HFFc6 (cell line): Measurements from ENCODE around the gene PTPRM. TPM values are rescaled to one million over a fixed set of nuclear protein-coding genes. Genes with fewer than 3 reads are reported as not detected.
A peak's percentile ranks its signal among the peaks of the same experiment; 100 is the strongest.

ENCODE experiments used
- DNase-seq: peaks from one replicate; pipeline ENCODE4 v3.0.0-alpha.2; 2018
- H3K27ac Mint-ChIP-seq: 2 replicates; pipeline ENCODE4 v1.8.0; 2020; ENCODE audit warnings: mild to moderate bottlenecking, mixed read lengths
- H3K27me3 Mint-ChIP-seq: 2 replicates; pipeline ENCODE4 v1.8.0; 2021; ENCODE audit warnings: mild to moderate bottlenecking, moderate library complexity, mixed read lengths; ENCODE audit not compliant: insufficient read depth
- H3K36me3 Mint-ChIP-seq: 2 replicates; pipeline ENCODE4 v1.8.0; 2021; ENCODE audit warnings: low read depth, mixed read lengths
- H3K4me1 Mint-ChIP-seq: 2 replicates; pipeline ENCODE4 v1.8.0; 2020; ENCODE audit warnings: low read depth, mixed read lengths
- H3K4me3 Mint-ChIP-seq: 2 replicates; pipeline ENCODE4 v1.8.0; 2020; ENCODE audit warnings: mild to moderate bottlenecking, moderate library complexity, mixed read lengths
- H3K9me3 Mint-ChIP-seq: 2 replicates; pipeline ENCODE4 v1.8.0; 2020; ENCODE audit warnings: mild to moderate bottlenecking, mixed read lengths
- CTCF ChIP-seq: fragments of 200-600 bp; sonication (generic); IDR thresholded peaks from 2 replicates; pipeline ENCODE4 v1.5.0; 2021; ENCODE audit warnings: antibody characterized with exemption, mild to moderate bottlenecking
- total RNA-seq, 6 experiments: library from RNA; stranded (reverse); fragmentation: NEBNext Ultra II Directional; extraction: Animal tissue kit (Norgen Biotek cat#: 25700); gene quantifications; 2 replicates in 1 of 6; 3 replicates in 5 of 6; pipeline ENCODE4 v1.2.3, GENCODE V29; 2021

PTPRM gene
- total RNA-seq, 6 experiments from 2014 or later: 39.4 to 49.8 (median 43.8) TPM

- TF ChIP-seq CTCF: no peak
These were observed 288.6 kb downstream of the PTPRM start for GRCh38 chr18:7855671-7856070.

GRCh38 chr18:7856116-7856515 lies 289.0 kb downstream of the PTPRM start:
- Mint-ChIP-seq H3K9me3 (no peaks in the 10 kb centered on the region; the same call in 1 of the 2 replicates), H3K36me3 (peaks cover 8% of the 10 kb centered on the region), H3K27me3 (no peaks in the 10 kb centered on the region), H3K4me3 (peak overlapping the region; percentile 22; the same call in 1 of the 2 replicates), H3K27ac (peak overlapping the region; percentile 60), H3K4me1 (peaks cover 22% of the 10 kb centered on the region)
- no peak for TF ChIP-seq CTCF
- no peak for DNase-seq

More at GRCh38 chr18:7855671-7856070, 288.6 kb downstream of the PTPRM start:
- H3K27ac Mint-ChIP-seq: peak overlapping the region; percentile 60; the same call in 1 of the 2 replicates
- peaks cover 22% of the 10 kb centered on the region for H3K4me1 Mint-ChIP-seq
- H3K9me3 Mint-ChIP-seq: no peaks in the 10 kb centered on the region; the same call in 1 of the 2 replicates
- H3K36me3 Mint-ChIP-seq: peaks cover 12% of the 10 kb centered on the region
- no peak for DNase-seq
- no peak overlapping the region for H3K4me3 Mint-ChIP-seq
- H3K27me3 Mint-ChIP-seq: no peaks in the 10 kb centered on the region

- H3K4me1 Mint-ChIP-seq: peaks cover 22% of the 10 kb centered on the region
- H3K9me3 Mint-ChIP-seq: no peaks in the 10 kb centered on the region
- peaks cover 2% of the 10 kb centered on the region; the same call in 1 of the 2 replicates for H3K36me3 Mint-ChIP-seq
- H3K27me3 Mint-ChIP-seq: no peaks in the 10 kb centered on the region
- H3K27ac Mint-ChIP-seq: peak overlapping the region; percentile 60
- peak; percentile 25 for DNase-seq
- peak overlapping the region; percentile 22 for H3K4me3 Mint-ChIP-seq
- no peak for TF ChIP-seq CTCF
These were observed 289.6 kb downstream of the PTPRM start for GRCh38 chr18:7856733-7857132.

GRCh38 chr18:7857562-7857961 lies 290.4 kb downstream of the PTPRM start:
- DNase-seq: no peak
- Mint-ChIP-seq H3K4me3 (no peak overlapping the region), H3K9me3 (no peaks in the 10 kb centered on the region), H3K27me3 (no peaks in the 10 kb centered on the region), H3K27ac (no peak overlapping the region), H3K4me1 (peaks cover 22% of the 10 kb centered on the region), H3K36me3 (no peaks in the 10 kb centered on the region)
- TF ChIP-seq CTCF: no peak

GRCh38 chr18:7859122-7859521 lies 292.0 kb downstream of the PTPRM start:
- Mint-ChIP-seq H3K27me3 (no peaks in the 10 kb centered on the region), H3K36me3 (no peaks in the 10 kb centered on the region), H3K27ac (no peak overlapping the region), H3K9me3 (no peaks in the 10 kb centered on the region), H3K4me3 (no peak overlapping the region), H3K4me1 (peaks cover 22% of the 10 kb centered on the region)
- peak; percentile 9; the same call in 1 of the 2 replicates for TF ChIP-seq CTCF
- no peak for DNase-seq
